ENCODE measurements around the gene ZNF254. TPM values are rescaled to one million over a fixed set of nuclear protein-coding genes. Genes with fewer than 3 reads are reported as not detected.

Gene ZNF254
- polyA plus RNA-seq, 1 of the 3 experiments (the other 2 are of a cell fraction): 3.1 TPM

DNA sequence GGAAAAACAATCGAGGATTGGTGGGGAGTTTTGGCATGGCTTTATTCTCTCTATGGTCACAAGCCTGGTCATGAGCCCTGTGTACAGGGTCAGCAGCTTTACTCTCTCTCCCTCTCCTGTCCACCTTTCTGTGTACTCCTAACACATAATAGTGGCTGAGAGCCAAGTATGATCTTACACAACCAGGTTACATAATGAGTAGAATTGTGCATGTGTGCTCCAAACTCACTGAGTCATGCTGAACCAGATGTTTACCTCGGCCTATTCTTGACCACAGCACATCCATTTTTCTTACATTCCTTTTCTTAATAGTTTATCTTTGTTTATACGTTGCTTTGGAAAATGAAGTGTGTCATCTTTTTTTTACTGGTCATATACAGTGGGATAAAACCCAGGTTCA is 53.1 kb downstream of the ZNF254 start:
- H3K27ac ChIP-seq (ENCODE audit: low read depth in 2 of 2, low read length in 1 of 2): no peak overlapping the region
- H2AFZ ChIP-seq (ENCODE audit: low read depth): no peak overlapping the region

More for the DNA sequence above, 53.1 kb downstream of the ZNF254 start:
- H3K4me2 ChIP-seq: no peak overlapping the region
- peaks cover 18% of the 10 kb centered on the region for H3K9me3 ChIP-seq
- TF ChIP-seq, protein P1, sequence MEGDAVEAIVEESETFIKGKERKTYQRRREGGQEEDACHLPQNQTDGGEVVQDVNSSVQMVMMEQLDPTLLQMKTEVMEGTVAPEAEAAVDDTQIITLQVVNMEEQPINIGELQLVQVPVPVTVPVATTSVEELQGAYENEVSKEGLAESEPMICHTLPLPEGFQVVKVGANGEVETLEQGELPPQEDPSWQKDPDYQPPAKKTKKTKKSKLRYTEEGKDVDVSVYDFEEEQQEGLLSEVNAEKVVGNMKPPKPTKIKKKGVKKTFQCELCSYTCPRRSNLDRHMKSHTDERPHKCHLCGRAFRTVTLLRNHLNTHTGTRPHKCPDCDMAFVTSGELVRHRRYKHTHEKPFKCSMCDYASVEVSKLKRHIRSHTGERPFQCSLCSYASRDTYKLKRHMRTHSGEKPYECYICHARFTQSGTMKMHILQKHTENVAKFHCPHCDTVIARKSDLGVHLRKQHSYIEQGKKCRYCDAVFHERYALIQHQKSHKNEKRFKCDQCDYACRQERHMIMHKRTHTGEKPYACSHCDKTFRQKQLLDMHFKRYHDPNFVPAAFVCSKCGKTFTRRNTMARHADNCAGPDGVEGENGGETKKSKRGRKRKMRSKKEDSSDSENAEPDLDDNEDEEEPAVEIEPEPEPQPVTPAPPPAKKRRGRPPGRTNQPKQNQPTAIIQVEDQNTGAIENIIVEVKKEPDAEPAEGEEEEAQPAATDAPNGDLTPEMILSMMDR (IDR thresholded peaks at IDR 0.05): no peak
- no peak for TF ChIP-seq ELF1 (IDR thresholded peaks at IDR 0.05)
- TF ChIP-seq, protein P2, sequence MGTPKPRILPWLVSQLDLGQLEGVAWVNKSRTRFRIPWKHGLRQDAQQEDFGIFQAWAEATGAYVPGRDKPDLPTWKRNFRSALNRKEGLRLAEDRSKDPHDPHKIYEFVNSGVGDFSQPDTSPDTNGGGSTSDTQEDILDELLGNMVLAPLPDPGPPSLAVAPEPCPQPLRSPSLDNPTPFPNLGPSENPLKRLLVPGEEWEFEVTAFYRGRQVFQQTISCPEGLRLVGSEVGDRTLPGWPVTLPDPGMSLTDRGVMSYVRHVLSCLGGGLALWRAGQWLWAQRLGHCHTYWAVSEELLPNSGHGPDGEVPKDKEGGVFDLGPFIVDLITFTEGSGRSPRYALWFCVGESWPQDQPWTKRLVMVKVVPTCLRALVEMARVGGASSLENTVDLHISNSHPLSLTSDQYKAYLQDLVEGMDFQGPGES (IDR thresholded peaks at IDR 0.05; ENCODE audit: low read depth, low read length): no peak
- TF ChIP-seq TAF1 (IDR thresholded peaks at IDR 0.05; ENCODE audit: borderline replicate concordance, low read depth, low read length): no peak
- no peak for TF ChIP-seq GATA2 (CRISPR knock-in tag; IDR thresholded peaks at IDR 0.05)
- no peak for TF ChIP-seq SMC3 (IDR thresholded peaks at IDR 0.05; ENCODE audit: low read depth, low read length)
- TF ChIP-seq PBX3 (IDR thresholded peaks at IDR 0.05): no peak
- no peak for TF ChIP-seq FOSL2 (IDR thresholded peaks at IDR 0.05; ENCODE audit: borderline replicate concordance, low read depth)
- TF ChIP-seq FOXM1 (IDR thresholded peaks at IDR 0.05; ENCODE audit: low read depth): no peak
- TF ChIP-seq, protein P3, sequence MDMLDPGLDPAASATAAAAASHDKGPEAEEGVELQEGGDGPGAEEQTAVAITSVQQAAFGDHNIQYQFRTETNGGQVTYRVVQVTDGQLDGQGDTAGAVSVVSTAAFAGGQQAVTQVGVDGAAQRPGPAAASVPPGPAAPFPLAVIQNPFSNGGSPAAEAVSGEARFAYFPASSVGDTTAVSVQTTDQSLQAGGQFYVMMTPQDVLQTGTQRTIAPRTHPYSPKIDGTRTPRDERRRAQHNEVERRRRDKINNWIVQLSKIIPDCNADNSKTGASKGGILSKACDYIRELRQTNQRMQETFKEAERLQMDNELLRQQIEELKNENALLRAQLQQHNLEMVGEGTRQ (IDR thresholded peaks at IDR 0.05; ENCODE audit: borderline replicate concordance, low read depth, low read length): no peak
- no peak for TF ChIP-seq NFIC (IDR thresholded peaks at IDR 0.05; ENCODE audit: borderline replicate concordance)
- TF ChIP-seq, protein P4, sequence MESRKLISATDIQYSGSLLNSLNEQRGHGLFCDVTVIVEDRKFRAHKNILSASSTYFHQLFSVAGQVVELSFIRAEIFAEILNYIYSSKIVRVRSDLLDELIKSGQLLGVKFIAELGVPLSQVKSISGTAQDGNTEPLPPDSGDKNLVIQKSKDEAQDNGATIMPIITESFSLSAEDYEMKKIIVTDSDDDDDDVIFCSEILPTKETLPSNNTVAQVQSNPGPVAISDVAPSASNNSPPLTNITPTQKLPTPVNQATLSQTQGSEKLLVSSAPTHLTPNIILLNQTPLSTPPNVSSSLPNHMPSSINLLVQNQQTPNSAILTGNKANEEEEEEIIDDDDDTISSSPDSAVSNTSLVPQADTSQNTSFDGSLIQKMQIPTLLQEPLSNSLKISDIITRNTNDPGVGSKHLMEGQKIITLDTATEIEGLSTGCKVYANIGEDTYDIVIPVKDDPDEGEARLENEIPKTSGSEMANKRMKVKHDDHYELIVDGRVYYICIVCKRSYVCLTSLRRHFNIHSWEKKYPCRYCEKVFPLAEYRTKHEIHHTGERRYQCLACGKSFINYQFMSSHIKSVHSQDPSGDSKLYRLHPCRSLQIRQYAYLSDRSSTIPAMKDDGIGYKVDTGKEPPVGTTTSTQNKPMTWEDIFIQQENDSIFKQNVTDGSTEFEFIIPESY (IDR thresholded peaks at IDR 0.05; ENCODE audit: borderline replicate concordance, low read depth): no peak
- no peak for TF ChIP-seq EP300 (IDR thresholded peaks at IDR 0.05; ENCODE audit: borderline replicate concordance in 1 of 2, low read depth in 1 of 2, low read length in 1 of 2)
- peaks cover 0 to 61% of the 10 kb centered on the region in 2 experiments for H3K36me3 ChIP-seq (replicated peaks in 1 of 2; ENCODE audit: control insufficient read depth in 1 of 2, insufficient read depth in 2 of 2, low read length in 1 of 2)
- H3K79me2 ChIP-seq (ENCODE audit: insufficient read depth): peaks cover 26% of the 10 kb centered on the region
- CTCF ChIA-PET: interaction anchor here (1.0 kb wide), 1 partner anchor 49 kb away, joined by 3 read pairs; no protein-coding TSS in a partner anchor
- no peak overlapping the region for H3K9ac ChIP-seq
- H4K20me1 ChIP-seq (ENCODE audit: insufficient read depth): no peaks in the 10 kb centered on the region
- no peak overlapping the region for H3K4me3 ChIP-seq (ENCODE audit: low read depth in 2 of 2, low read length in 1 of 2)
- H3F3A ChIP-seq (replicated peaks; ENCODE audit: insufficient read depth): peaks cover 7% of the 10 kb centered on the region
- no peaks in the 10 kb centered on the region for H3K27me3 ChIP-seq (ENCODE audit: insufficient read depth)
- POLR2A ChIA-PET: no interaction called here
- no peaks in the 10 kb centered on the region for H3K9me2 ChIP-seq
- DNase-seq: no peak
- no peaks in the 10 kb centered on the region for H3K4me1 ChIP-seq (ENCODE audit: control insufficient read depth in 1 of 2, insufficient read depth in 2 of 2, low read depth in 1 of 2, low read length in 1 of 2)
- WGBS (ENCODE audit: low lambda C conversion rate): 55% methylated on average over 3 of the region's 3 CpGs

Data from SK-N-SH (cell line).